Cardiac fibroblast (primary cell): ENCODE data around the gene ATAT1.

Experiments used
- DNase-seq, 2 donors: peaks; one replicate each; pipeline versions ENCODE4 v3.0.0 to v3.0.0-alpha.2; 2010; ENCODE audit warnings: low read depth in 2 of 2
- H3K4me3 ChIP-seq, 2 donors: replicated peaks in 1 of 2; 1 replicate in 1 of 2; 2 replicates in 1 of 2; pipeline ENCODE4 v1.5.1; 2011; ENCODE audit warnings: low read depth in 2 of 2, low read length in 2 of 2, mild to moderate bottlenecking in 2 of 2, moderate library complexity in 1 of 2
- CTCF ChIP-seq: IDR thresholded peaks from one replicate; pipeline ENCODE4 v1.5.1; 2011; ENCODE audit warnings: low read depth, mild to moderate bottlenecking, low read length, inconsistent platforms

The ATAT1 gene

GRCh38 chr6:30679765-30680535 is 53.3 kb downstream of the ATAT1 start:
- H3K4me3 ChIP-seq = peak overlapping the region; percentile 6 to 39
- no peak for DNase-seq
- TF ChIP-seq CTCF = no peak

GRCh38 chr6:30681766-30682142 is 55.1 kb downstream of the ATAT1 start:
- no peak for DNase-seq
- TF ChIP-seq CTCF = no peak

GRCh38 chr6:30682143-30683117 is 55.8 kb downstream of the ATAT1 start:
- DNase-seq = peak; percentile 82 to 87
- peak overlapping the region; percentile 85 to 94 for H3K4me3 ChIP-seq
- TF ChIP-seq CTCF = no peak

More at GRCh38 chr6:30681766-30682142, 55.1 kb downstream of the ATAT1 start:
- peak overlapping the region; percentile 85 to 94 for H3K4me3 ChIP-seq

- H3K4me3 ChIP-seq = peak overlapping the region; percentile 85 to 94
- no peak for TF ChIP-seq CTCF
- DNase-seq = peak in 1 of 2 donors; percentile 25
Observed at GRCh38 chr6:30683183-30683979, 56.7 kb downstream of the ATAT1 start.

GRCh38 chr6:30683980-30684338 is 57.3 kb downstream of the ATAT1 start:
- peak overlapping the region; percentile 85 to 94 for H3K4me3 ChIP-seq
- no peak for DNase-seq
- no peak for TF ChIP-seq CTCF
